GM12878 (cell line): Measurements from ENCODE around the gene MRPL34. TPM values are rescaled to one million over a fixed set of nuclear protein-coding genes. Genes with fewer than 3 reads are reported as not detected.

Experiments
- ATAC-seq: fragments of 200-7000 bp; cut with Tn5 transposase; 3 replicates; pipeline ENCODE4 v1.9.1; 2020; ENCODE audit warnings: mild to moderate bottlenecking, moderate library complexity
- BruUV-seq: library from RNA; stranded (reverse); fragments of 400-500 nt; replicated peaks from 2 replicates; lab custom pipeline; 2021; lab: Mats Ljungman, UMichigan
- CTCF ChIA-PET: fragments of 300-600 bp; sonication (Branson Sonifier 250); formaldehyde crosslinking; extraction: SDS; loops from one replicate; lab custom pipeline; 2021; ENCODE audit warnings: inconsistent platforms; lab: Yijun Ruan, JAX
- POLR2A ChIA-PET: fragments of 350-600 bp; formaldehyde crosslinking; extraction: SDS; loops from one replicate; lab custom pipeline; 2021; ENCODE audit warnings: inconsistent platforms; lab: Charles Lee
- RAD21 ChIA-PET: fragments of 300-600 bp; sonication (Branson Sonifier 250); formaldehyde crosslinking; loops from one replicate; lab custom pipeline; 2023; ENCODE audit warnings: antibody characterized with exemption; ENCODE audit not compliant: unreplicated experiment; lab: Charles Lee
- SMC1A ChIA-PET: fragments of 300-600 bp; sonication (Branson Sonifier 250); formaldehyde crosslinking; loops from one replicate; lab custom pipeline; 2023; ENCODE audit not compliant: unreplicated experiment, uncharacterized antibody; lab: Charles Lee
- DNase-seq: peaks from one replicate; pipeline ENCODE4 v3.0.0-alpha.2; 2011; ENCODE audit warnings: low read depth, low spot score
- FAIRE-seq: peaks from 3 replicates; lab custom pipeline; 2011; peaks lifted over from hg19 to GRCh38; lab: Jason Lieb, UNC
- H2AFZ ChIP-seq: 2 replicates; pipeline ENCODE4 v1.6.0; 2011; ENCODE audit warnings: low read depth, low read length, control low read depth; ENCODE audit not compliant: control insufficient read depth
- H3K27ac ChIP-seq: 2 replicates; pipeline ENCODE4 v1.5.1; 2011; ENCODE audit warnings: control low read depth; ENCODE audit not compliant: control insufficient read depth, insufficient read depth
- H3K27me3 ChIP-seq, 2 experiments: replicated peaks in 1 of 2; 2 replicates each; pipeline versions ENCODE4 v1.6.0 to v1.6.1; 2011; ENCODE audit warnings: low read length in 1 of 2; ENCODE audit not compliant: control insufficient read depth in 2 of 2, insufficient read depth in 2 of 2
- H3K36me3 ChIP-seq, 2 experiments: 2 replicates each; pipeline ENCODE4 v1.5.1; 2011; ENCODE audit warnings: low read length in 1 of 2; ENCODE audit not compliant: control insufficient read depth in 2 of 2, insufficient read depth in 2 of 2
- H3K4me1 ChIP-seq: 2 replicates; pipeline ENCODE4 v1.6.1; 2011; ENCODE audit warnings: mild to moderate bottlenecking, low read length, moderate library complexity, mixed read lengths; ENCODE audit not compliant: control insufficient read depth, insufficient read depth
- H3K4me2 ChIP-seq: 2 replicates; pipeline ENCODE4 v1.6.0; 2011; ENCODE audit warnings: control low read depth; ENCODE audit not compliant: control insufficient read depth, insufficient read depth
- H3K4me3 ChIP-seq: fragments of 200-600 bp; sonication (generic); 2 replicates; pipeline ENCODE4 v1.5.1; 2016
- H3K79me2 ChIP-seq: 2 replicates; pipeline ENCODE4 v1.6.0; 2011; ENCODE audit warnings: low read length; ENCODE audit not compliant: control insufficient read depth, insufficient read depth
- H3K9ac ChIP-seq: 2 replicates; pipeline ENCODE4 v1.8.0; 2011; ENCODE audit warnings: low read length, control low read depth, mixed read lengths; ENCODE audit not compliant: control insufficient read depth, insufficient read depth
- H3K9me3 ChIP-seq: replicated peaks from 3 replicates; pipeline ENCODE4 v1.5.1; 2011; ENCODE audit warnings: mild to moderate bottlenecking, low read length; ENCODE audit not compliant: control insufficient read depth, insufficient read depth
- H4K20me1 ChIP-seq: 2 replicates; pipeline ENCODE4 v1.6.0; 2011; ENCODE audit not compliant: control insufficient read depth, insufficient read depth
- ATF3 ChIP-seq: IDR thresholded peaks from 2 replicates; pipeline ENCODE4 v1.6.1; 2011; ENCODE audit warnings: low read depth, mild to moderate bottlenecking, low read length, moderate library complexity, borderline replicate concordance; ENCODE audit errors: extremely low read depth
- CBFB ChIP-seq: IDR thresholded peaks from 2 replicates; pipeline ENCODE4 v1.6.1; 2016; ENCODE audit warnings: antibody characterized with exemption, low read depth
- FOS ChIP-seq: IDR thresholded peaks from 3 replicates; pipeline ENCODE4 v1.6.1; 2011; ENCODE audit warnings: borderline replicate concordance; ENCODE audit not compliant: insufficient read length; ENCODE audit errors: extremely low read depth
- HCFC1 ChIP-seq: fragments of 150-350 bp; IDR thresholded peaks from 2 replicates; pipeline ENCODE4 v1.6.1; 2014; ENCODE audit warnings: low read length
- IKZF2 ChIP-seq, 2 experiments: fragments of 450-650 bp; IDR thresholded peaks; 2 replicates each; pipeline ENCODE4 v1.6.1; 2017; ENCODE audit warnings: mild to moderate bottlenecking in 2 of 2, moderate library complexity in 2 of 2
- MLLT1 ChIP-seq: fragments of 450-650 bp; IDR thresholded peaks from 2 replicates; pipeline ENCODE4 v1.6.1; 2016; ENCODE audit warnings: mild to moderate bottlenecking
- NBN ChIP-seq: fragments of 450-650 bp; IDR thresholded peaks from 2 replicates; pipeline ENCODE4 v1.6.1; 2016
- NFIC ChIP-seq: IDR thresholded peaks from 2 replicates; pipeline ENCODE4 v1.6.1; 2012; ENCODE audit warnings: low read depth, mild to moderate bottlenecking, inconsistent platforms, low read length, moderate library complexity
- NFYA ChIP-seq: IDR thresholded peaks from 2 replicates; pipeline ENCODE4 v1.6.1; 2011; ENCODE audit warnings: low read depth, mild to moderate bottlenecking, low read length, improper control_type of control experiment, borderline replicate concordance
- RAD51 ChIP-seq: fragments of 450-650 bp; IDR thresholded peaks from 2 replicates; pipeline ENCODE4 v1.6.1; 2016; ENCODE audit warnings: moderate library complexity, mild to moderate bottlenecking, inconsistent platforms
- SIX5 ChIP-seq: IDR thresholded peaks from 2 replicates; pipeline ENCODE4 v1.6.1; 2011; ENCODE audit warnings: mild to moderate bottlenecking, low read depth, low read length, moderate library complexity; ENCODE audit not compliant: severe bottlenecking
- SP1 ChIP-seq: IDR thresholded peaks from one replicate; pipeline ENCODE4 v1.6.1; 2011; ENCODE audit warnings: low read depth, low read length
- WRNIP1 ChIP-seq: IDR thresholded peaks from 2 replicates; pipeline ENCODE4 v1.6.1; 2011; ENCODE audit warnings: low read depth, low read length, improper control_type of control experiment, borderline replicate concordance
- ZNF622 ChIP-seq: fragments of 450-650 bp; IDR thresholded peaks from 2 replicates; pipeline ENCODE4 v1.6.1; 2017; ENCODE audit warnings: mild to moderate bottlenecking, inconsistent platforms
- WGBS: methylation state at CpG from one replicate; pipeline ENCODE4 v1.1.6; 2016; ENCODE audit warnings: low lambda C conversion rate; ENCODE audit not compliant: insufficient replicate concordance, insufficient coverage; ENCODE audit errors: missing lambda C conversion rate; 5-methylcytosine and 5-hydroxymethylcytosine counted together
- in situ Hi-C: fragments of 300-500 bp; cut with MboI; formaldehyde crosslinking; loops from 9 replicates; pipeline ENCODE4 v1.14.3; 2018; ENCODE audit warnings: mixed read lengths
- intact Hi-C: fragments of 100-400 bp; cut with micrococcal nuclease; formaldehyde crosslinking; loops from one replicate; pipeline ENCODE4 v1.14.2; 2022; ENCODE audit not compliant: unreplicated experiment
- polyA plus RNA-seq, 11 experiments: library from polyadenylated mRNA; depleted of rRNA in 4 of 11; unstranded in 6 of 11; stranded (reverse) in 5 of 11; fragments of >200 nt; fragmentation: Nextera tagmentation in 4 of 11; fragmentation: Illumina TruSeq in 1 of 11; extraction: Ambion mirVana in 4 of 11; extraction: Trizol in 1 of 11; gene quantifications; 1 replicate in 1 of 11; 2 replicates in 10 of 11; pipeline versions ENCODE4 v1.2.1 to v1.2.3, GENCODE V29; 2011 to 2016; ENCODE audit warnings: inconsistent platforms in 2 of 11, missing spikeins in 2 of 11, low read depth in 1 of 11
- total RNA-seq, 4 experiments: library from RNA; depleted of rRNA in 3 of 4; stranded (reverse); fragments of >200 nt in 3 of 4; fragmentation: Illumina TruSeq in 1 of 4; extraction: Trizol in 1 of 4; gene quantifications; 2 replicates each; pipeline versions ENCODE4 v1.2.1 to v1.2.3, GENCODE V29; 2013 to 2021
- TF ChIP-seq, protein P1 (sequence below): IDR thresholded peaks from 2 replicates; pipeline ENCODE4 v1.6.1; 2012; ENCODE audit warnings: low read length, inconsistent platforms
- TF ChIP-seq, protein P2 (sequence below): fragments of 450-650 bp; conservative IDR thresholded peaks from 2 replicates; pipeline ENCODE4 v1.6.1; 2017; ENCODE audit warnings: mild to moderate bottlenecking, moderate library complexity

Gene MRPL34
- total and polyA plus RNA-seq, 10 of the 15 experiments (the other 5 are each of a cell fraction or from before 2014, with no cell fraction given) = 8.6 to 198 (median 78.6) TPM

GRCh38 chr19:17307876-17308377 lies 2.3 kb downstream of the MRPL34 start (continued):
- TF ChIP-seq RAD51 = no peak
- TF ChIP-seq IKZF2 (IDR thresholded peaks at IDR 0.05) = no peak
- TF ChIP-seq WRNIP1 = no peak

GRCh38 chr19:17309198-17309964 lies 3.7 kb downstream of the MRPL34 start, which contains the start of gene DDA1:
Gene DDA1, plus strand, starts transcription at chr19:17309563. Its CDS starts 92 bp downstream, at chr19:17309655.
- ChIA-PET CTCF (interaction anchor here (0.8 to 1.8 kb wide), 7 partner anchors 23 to 111 kb away, joined by 3 to 9 read pairs (median 4); partner anchors contain the start of gene BABAM1), POLR2A (interaction anchor here (0.5 to 2.9 kb wide), 13 partner anchors 12 to 110 kb away, joined by 3 to 24 read pairs (median 4); partner anchors contain the start of genes ANO8, BABAM1, BST2 and MVB12A), SMC1A (interaction anchor here (1.0 to 2.0 kb wide), 3 partner anchors 16 to 27 kb away, joined by 4 to 6 read pairs (median 5); no protein-coding TSS in a partner anchor), RAD21 (interaction anchor here (0.8 to 1.5 kb wide), 13 partner anchors 12 to 110 kb away, joined by 3 to 9 read pairs (median 4); partner anchors contain the start of genes ANO8, BABAM1, BST2 and USE1)
- Histone ChIP-seq H2AFZ (peak within 1 kb of the TSS; percentile 72), H3K4me3 (peak within 1 kb of the TSS; percentile 96), H3K4me1 (peaks cover 20% of the 10 kb centered on the region), H3K27ac (peak within 1 kb of the TSS; percentile 88), H3K4me2 (peak within 1 kb of the TSS; percentile 98), H3K36me3 (peaks cover under 1 to 9% of the 10 kb centered on the region in 2 experiments; a peak in 3 of 4 replicates), H3K9me3 (no peaks in the 10 kb centered on the region), H3K9ac (peak within 1 kb of the TSS; percentile 80), H3K79me2 (peaks cover 37% of the 10 kb centered on the region), H3K27me3 (no peaks in the 10 kb centered on the region), H4K20me1 (peaks cover 3% of the 10 kb centered on the region; the same call in 1 of the 2 replicates)
- in situ Hi-C loops (no loop called here), intact Hi-C loops (loop anchor here (1.0 to 10.0 kb wide), 2 partner anchors 25 to 415 kb away; partner anchors contain the start of gene ANO8)
- 1% methylated on average over 42 of the region's 46 CpGs for WGBS
- ATAC-seq = peak; percentile 87
- DNase-seq = peak; percentile 100
- BruUV-seq = TSS peak; percentile 65
- peak; percentile 100 for FAIRE-seq
- TF ChIP-seq NFIC = no peak
- 0 out of 2 replicates have a peak, but pooled peaks have one; percentile 34 for TF ChIP-seq NBN
- TF ChIP-seq ATF3 = no peak
- peak; percentile 46 for TF ChIP-seq CBFB
- peak; percentile 100 for TF ChIP-seq SP1
- peak; percentile 95 for TF ChIP-seq FOS
- peak; percentile 99 for TF ChIP-seq ZNF622
- peak; percentile 90 for TF ChIP-seq SIX5
- peak; percentile 49; the same call in 1 of the 2 replicates for TF ChIP-seq MLLT1
- TF ChIP-seq, protein P1, sequence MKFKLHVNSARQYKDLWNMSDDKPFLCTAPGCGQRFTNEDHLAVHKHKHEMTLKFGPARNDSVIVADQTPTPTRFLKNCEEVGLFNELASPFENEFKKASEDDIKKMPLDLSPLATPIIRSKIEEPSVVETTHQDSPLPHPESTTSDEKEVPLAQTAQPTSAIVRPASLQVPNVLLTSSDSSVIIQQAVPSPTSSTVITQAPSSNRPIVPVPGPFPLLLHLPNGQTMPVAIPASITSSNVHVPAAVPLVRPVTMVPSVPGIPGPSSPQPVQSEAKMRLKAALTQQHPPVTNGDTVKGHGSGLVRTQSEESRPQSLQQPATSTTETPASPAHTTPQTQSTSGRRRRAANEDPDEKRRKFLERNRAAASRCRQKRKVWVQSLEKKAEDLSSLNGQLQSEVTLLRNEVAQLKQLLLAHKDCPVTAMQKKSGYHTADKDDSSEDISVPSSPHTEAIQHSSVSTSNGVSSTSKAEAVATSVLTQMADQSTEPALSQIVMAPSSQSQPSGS = no peak
- TF ChIP-seq NFYA = peak; percentile 88
- peak; percentile 91 for TF ChIP-seq HCFC1
- TF ChIP-seq, protein P2, sequence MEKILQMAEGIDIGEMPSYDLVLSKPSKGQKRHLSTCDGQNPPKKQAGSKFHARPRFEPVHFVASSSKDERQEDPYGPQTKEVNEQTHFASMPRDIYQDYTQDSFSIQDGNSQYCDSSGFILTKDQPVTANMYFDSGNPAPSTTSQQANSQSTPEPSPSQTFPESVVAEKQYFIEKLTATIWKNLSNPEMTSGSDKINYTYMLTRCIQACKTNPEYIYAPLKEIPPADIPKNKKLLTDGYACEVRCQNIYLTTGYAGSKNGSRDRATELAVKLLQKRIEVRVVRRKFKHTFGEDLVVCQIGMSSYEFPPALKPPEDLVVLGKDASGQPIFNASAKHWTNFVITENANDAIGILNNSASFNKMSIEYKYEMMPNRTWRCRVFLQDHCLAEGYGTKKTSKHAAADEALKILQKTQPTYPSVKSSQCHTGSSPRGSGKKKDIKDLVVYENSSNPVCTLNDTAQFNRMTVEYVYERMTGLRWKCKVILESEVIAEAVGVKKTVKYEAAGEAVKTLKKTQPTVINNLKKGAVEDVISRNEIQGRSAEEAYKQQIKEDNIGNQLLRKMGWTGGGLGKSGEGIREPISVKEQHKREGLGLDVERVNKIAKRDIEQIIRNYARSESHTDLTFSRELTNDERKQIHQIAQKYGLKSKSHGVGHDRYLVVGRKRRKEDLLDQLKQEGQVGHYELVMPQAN = peak; percentile 47; the same call in 1 of the 2 replicates
